GM19023 (cell line): ENCODE results near the gene IFI30.

Experiments used
- ATAC-seq: cut with Tn5 transposase; IDR thresholded peaks from one replicate; pipeline ENCODE4 v1.9.1; 2021; ENCODE audit warnings: mild to moderate bottlenecking, moderate library complexity; ENCODE audit not compliant: unreplicated experiment

IFI30 gene

DNA sequence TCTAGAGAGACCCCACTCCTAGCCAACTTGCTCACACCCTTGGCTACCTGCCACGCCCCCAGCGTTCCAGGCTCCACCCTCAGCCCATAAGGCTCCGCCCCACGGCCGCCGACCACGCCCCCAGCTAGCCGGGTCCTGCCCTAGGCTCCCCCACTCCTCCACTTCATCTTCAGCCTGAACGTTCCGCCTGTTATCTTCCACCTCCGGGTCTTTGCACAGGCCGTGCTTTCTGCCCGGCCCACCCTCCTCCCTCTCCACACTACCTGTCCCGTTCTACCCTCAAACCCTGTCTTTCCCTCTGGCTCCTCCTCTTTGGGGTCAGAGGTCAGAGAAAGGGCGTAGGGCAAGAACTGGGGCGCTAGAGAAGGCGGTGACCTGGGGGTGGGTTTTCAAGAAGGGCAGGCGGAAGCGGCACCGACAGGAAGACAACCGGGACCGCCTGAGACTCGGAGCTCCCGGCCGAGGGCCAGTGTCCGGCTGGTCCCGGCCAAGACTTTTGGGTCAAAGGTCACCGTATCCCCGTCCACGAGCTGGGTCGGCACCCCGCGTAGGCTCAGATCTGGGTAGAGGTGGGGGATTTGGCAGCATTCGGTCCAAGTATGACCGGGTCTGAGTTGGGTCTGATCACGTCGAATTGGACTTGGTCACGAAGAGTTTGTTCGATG, 50.4 kb downstream of the IFI30 start:
- no peak for ATAC-seq

- peak; percentile 93 for ATAC-seq
These were observed 51.1 kb downstream of the IFI30 start for GRCh38 chr19:18224525-18225354.

- no peak for ATAC-seq
These were observed 51.7 kb downstream of the IFI30 start for GRCh38 chr19:18225355-18225701.

DNA sequence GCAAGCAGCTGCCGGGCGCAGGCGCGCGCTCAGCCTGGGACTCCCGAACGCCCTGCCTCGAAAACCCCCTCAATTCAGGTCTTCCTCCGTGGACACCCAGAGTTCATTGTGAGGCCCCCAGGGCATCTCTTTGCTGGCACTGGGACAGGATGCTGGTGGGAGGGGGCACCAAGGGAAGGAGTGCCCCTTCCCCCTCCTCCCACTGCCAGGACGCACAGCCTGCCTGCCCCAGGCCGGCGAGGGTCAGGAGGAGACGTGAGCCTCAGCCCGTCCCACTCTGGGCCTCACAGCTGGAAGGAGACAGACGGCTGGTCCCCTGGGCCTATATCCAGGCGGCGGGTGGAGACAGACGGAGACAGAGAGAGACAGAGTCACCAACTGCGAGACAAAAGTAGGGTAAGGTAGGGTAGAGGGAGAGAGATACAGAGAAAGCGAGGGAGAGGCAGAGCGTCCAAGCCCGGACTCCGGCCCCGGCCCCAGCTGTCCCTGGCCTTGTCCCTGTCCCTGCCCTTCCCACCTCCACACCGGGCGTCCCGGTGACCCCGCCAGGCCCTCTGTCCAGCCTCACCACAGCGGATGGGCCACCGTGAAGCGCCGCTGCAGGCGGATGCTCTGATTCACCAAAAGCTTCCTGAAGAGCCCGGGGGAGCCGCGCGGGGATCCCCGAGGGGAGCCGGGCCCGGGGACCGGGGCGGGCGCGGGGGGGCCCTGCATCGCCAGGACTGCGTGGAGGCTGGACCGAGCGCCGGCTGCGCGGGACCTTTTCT, 52.3 kb downstream of the IFI30 start, which contains the start of gene PDE4C:
Gene PDE4C, minus strand, starts transcription at position 737 of the 767 bp plus-strand sequence. Its CDS starts 23 bp downstream, at position 714.
- ATAC-seq: no peak

DNA sequence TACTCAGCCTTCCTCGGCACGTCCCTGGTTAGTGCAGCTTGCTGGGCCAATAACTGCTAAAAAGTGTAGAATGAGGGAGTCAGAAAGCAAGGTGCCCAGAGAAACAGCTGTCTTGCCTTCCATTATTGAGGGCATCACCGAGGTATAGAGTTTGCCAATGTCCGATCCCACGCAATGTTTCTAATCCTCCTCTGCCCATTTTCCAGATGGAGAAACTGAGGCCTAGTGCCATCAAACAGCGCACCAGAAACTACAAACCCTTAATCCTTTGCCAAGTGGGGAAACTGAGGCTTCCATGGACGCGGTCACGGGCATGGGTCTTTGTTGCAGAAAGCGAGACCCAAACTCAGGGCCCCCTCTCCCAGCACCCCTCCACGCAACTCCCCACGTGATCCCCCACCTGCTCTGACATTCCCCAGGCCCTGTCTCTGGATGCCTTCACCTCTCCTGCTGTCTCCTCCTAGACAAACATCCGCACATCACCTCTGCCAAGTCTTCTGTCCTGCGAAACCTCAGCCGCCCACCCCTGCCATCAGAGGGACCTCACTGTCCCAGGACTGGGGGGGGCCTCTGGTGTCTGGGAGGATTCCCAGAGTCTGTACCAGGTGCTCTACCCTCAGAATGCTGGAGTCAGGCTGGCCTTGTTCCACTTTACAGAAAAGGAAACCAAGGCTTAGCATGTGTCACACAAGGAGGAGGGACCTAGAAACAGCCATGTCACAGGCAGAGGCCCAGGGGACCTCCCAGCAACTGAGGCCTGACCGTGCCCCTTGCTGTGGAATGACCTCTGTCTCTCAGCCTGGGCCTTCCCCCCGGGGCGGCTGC, 53.6 kb downstream of the IFI30 start:
- no peak for ATAC-seq
